ENCODE data around the gene ADAMTSL1. TPM values are rescaled to one million over a fixed set of nuclear protein-coding genes. Genes with fewer than 3 reads are reported as not detected.
A peak's percentile ranks its signal among the peaks of the same experiment; 100 is the strongest.

Gene ADAMTSL1
- total RNA-seq, 6 experiments from 2014 or later = 0.73 to 2.1 (median 0.89) TPM

DNA sequence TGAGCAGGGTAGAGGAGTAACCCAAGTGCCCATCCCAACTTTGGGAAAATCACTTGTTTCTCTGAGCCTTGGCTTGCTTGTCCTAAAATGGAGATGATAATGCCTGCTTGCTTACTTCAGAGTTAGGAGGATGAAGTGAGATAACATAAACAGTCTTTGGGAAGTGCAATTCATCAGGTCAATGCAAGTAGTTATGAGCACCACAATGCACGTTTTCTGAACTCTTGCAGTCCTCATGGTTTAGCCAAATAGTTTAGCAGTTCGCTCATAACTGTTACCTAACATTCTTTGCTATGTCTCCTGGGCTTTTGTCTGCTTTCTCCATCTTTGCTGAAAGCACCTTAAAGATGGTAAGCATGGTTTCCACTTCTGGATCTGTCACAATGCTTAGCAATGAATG is 270.0 kb downstream of the ADAMTSL1 start:
- Histone ChIP-seq H3K36me3 (no peaks in the 10 kb centered on the region), H3K27me3 (no peaks in the 10 kb centered on the region), H3K4me3 (no peak overlapping the region), H3K9me3 (no peaks in the 10 kb centered on the region), H3K4me1 (peaks cover 0 to 5% (median 0%) of the 10 kb centered on the region in 4 donors), H3K27ac (no peak overlapping the region)
- intact Hi-C loops (cut with DNase I) = no loop called here
- TF ChIP-seq, protein P1, sequence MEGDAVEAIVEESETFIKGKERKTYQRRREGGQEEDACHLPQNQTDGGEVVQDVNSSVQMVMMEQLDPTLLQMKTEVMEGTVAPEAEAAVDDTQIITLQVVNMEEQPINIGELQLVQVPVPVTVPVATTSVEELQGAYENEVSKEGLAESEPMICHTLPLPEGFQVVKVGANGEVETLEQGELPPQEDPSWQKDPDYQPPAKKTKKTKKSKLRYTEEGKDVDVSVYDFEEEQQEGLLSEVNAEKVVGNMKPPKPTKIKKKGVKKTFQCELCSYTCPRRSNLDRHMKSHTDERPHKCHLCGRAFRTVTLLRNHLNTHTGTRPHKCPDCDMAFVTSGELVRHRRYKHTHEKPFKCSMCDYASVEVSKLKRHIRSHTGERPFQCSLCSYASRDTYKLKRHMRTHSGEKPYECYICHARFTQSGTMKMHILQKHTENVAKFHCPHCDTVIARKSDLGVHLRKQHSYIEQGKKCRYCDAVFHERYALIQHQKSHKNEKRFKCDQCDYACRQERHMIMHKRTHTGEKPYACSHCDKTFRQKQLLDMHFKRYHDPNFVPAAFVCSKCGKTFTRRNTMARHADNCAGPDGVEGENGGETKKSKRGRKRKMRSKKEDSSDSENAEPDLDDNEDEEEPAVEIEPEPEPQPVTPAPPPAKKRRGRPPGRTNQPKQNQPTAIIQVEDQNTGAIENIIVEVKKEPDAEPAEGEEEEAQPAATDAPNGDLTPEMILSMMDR (IDR thresholded peaks at IDR 0.05) = no peak
- no peak for TF ChIP-seq POLR2A (IDR thresholded peaks at IDR 0.05)
- 80% methylated on average over 1 of the region's 2 CpGs for WGBS (ENCODE audit: insufficient coverage, low coverage, low lambda C conversion rate, missing lambda C conversion rate)
- ATAC-seq (no peak), DNase-seq (no peak)

DNA sequence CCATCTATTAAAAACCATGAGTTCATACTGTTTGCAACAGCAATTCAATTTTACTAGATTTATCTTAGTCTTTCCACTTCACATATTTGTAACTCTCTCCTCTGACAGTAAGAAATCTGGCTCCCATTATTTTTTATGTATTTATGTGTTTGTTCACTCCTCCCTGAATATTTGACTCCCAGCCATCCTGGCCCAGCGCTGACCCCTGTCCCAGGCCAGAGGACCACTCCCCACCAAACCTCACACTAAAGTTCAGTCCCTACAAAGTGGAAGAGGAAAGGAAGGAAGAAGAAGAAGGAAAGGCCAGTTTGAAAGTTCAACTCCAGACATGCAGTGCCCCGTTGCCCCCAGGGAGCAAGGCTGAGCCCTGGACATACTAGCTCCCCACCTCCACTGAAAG is 271.8 kb downstream of the ADAMTSL1 start:
- Histone ChIP-seq H3K27me3 (no peaks in the 10 kb centered on the region), H3K4me1 (peaks cover 0 to 5% (median 0%) of the 10 kb centered on the region in 4 donors), H3K9me3 (no peaks in the 10 kb centered on the region), H3K4me3 (no peak overlapping the region), H3K36me3 (no peaks in the 10 kb centered on the region), H3K27ac (no peak overlapping the region)
- DNase-seq (no peak), ATAC-seq (no peak)
- intact Hi-C loops (cut with DNase I) = no loop called here
- WGBS (ENCODE audit: insufficient coverage, low coverage, low lambda C conversion rate, missing lambda C conversion rate) = 91% methylated on average over 2 of the region's 2 CpGs
- TF ChIP-seq, protein P1 (IDR thresholded peaks at IDR 0.05) = no peak
- no peak for TF ChIP-seq POLR2A (IDR thresholded peaks at IDR 0.05)

DNA sequence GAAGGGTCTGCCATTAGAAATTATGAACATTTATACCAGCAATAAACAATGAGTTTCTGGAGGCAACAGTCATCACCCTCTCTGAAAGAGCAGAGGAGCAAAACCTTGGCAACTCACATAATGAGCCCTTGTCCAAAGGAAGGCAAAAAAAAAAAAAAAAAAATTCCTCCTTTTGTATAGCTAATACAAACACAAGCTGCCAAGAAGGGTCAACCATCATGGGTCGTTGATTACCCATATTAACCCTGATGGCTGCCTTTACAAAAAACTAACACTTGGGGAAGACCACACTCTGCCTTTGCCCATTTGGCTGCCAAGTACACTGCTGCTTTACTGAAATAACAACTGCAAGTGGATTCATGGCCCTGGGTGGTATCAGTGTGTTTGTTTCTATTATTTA is 272.7 kb downstream of the ADAMTSL1 start:
- TF ChIP-seq, protein P1 (IDR thresholded peaks at IDR 0.05) = no peak
- TF ChIP-seq POLR2A (IDR thresholded peaks at IDR 0.05) = no peak
- no peaks in the 10 kb centered on the region for H3K36me3 ChIP-seq
- H3K9me3 ChIP-seq = no peaks in the 10 kb centered on the region
- intact Hi-C loops (cut with DNase I) = no loop called here
- no peak overlapping the region for H3K4me3 ChIP-seq
- WGBS (ENCODE audit: insufficient coverage, low coverage, low lambda C conversion rate, missing lambda C conversion rate) = 45% methylated on average over 1 of the region's 1 CpG
- DNase-seq = no peak
- H3K4me1 ChIP-seq = peaks cover 0 to 5% (median 0%) of the 10 kb centered on the region in 4 donors
- ATAC-seq = no peak
- H3K27me3 ChIP-seq = no peaks in the 10 kb centered on the region
- no peak overlapping the region for H3K27ac ChIP-seq

DNA sequence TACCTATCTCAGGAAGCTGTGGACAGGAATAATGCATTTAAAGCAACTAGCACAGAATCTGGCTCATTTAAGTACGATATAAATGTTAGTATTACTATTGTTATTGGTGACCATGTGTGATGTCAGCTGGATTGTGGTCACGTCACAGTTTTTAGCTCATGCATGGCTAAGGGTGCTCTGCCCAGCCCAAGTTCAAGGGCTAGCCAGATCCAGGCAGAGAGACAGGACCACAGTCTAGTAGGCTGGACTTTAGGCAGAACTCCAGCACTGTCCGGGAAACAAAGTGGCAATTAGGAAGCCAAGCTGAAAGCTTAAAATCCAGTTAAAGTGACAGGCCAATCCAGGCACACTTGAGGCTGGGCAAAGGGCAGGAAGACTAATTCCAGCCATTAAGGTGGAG is 273.6 kb downstream of the ADAMTSL1 start:
- H3K36me3 ChIP-seq = no peaks in the 10 kb centered on the region
- DNase-seq = peak; percentile 37 to 71 (median 59)
- no peaks in the 10 kb centered on the region for H3K9me3 ChIP-seq
- H3K27ac ChIP-seq = no peak overlapping the region
- H3K4me1 ChIP-seq = peaks cover 0 to 5% (median 0%) of the 10 kb centered on the region in 4 donors
- peak; percentile 67 to 95 (median 78) for ATAC-seq
- no peaks in the 10 kb centered on the region for H3K27me3 ChIP-seq
- no peak overlapping the region for H3K4me3 ChIP-seq
- TF ChIP-seq, protein P1 (IDR thresholded peaks at IDR 0.05) = no peak
- TF ChIP-seq POLR2A (IDR thresholded peaks at IDR 0.05) = no peak
- 34% methylated on average over 3 of the region's 3 CpGs for WGBS (ENCODE audit: insufficient coverage, low coverage, low lambda C conversion rate, missing lambda C conversion rate)
- intact Hi-C loops (cut with DNase I) = no loop called here

DNA sequence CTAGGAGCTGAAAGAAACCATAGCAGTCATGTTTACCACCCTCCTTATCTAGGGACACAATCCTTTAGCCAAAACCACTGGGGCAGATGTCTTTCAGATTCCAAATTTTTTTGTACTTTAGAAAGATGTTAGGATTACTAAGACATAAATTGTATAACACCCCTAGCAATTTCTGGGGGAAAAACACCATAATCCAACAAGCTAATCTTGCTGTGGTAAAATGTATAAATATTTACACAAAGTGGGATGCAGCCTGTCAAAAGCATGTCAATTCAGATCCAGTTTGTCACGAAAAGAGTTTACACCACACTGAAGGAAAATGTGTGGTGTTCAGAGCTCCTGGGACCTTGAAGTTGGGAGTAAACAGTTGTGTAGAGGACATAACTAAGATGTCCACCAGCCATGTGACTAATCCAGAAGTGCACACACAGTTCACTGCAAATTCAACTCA is 274.3 kb downstream of the ADAMTSL1 start:
- Histone ChIP-seq H3K27ac (no peak overlapping the region), H3K9me3 (no peaks in the 10 kb centered on the region), H3K36me3 (no peaks in the 10 kb centered on the region), H3K4me1 (peaks cover 0 to 5% (median 0%) of the 10 kb centered on the region in 4 donors), H3K4me3 (no peak overlapping the region), H3K27me3 (no peaks in the 10 kb centered on the region)
- TF ChIP-seq POLR2A (IDR thresholded peaks at IDR 0.05) = no peak
- TF ChIP-seq, protein P1 (IDR thresholded peaks at IDR 0.05) = no peak
- intact Hi-C loops (cut with DNase I) = no loop called here
- ATAC-seq = no peak
- WGBS (ENCODE audit: insufficient coverage, low coverage, low lambda C conversion rate, missing lambda C conversion rate) = 42% methylated on average over 1 of the region's 1 CpG
- no peak for DNase-seq

All from right lobe of liver (tissue), 6 donors.